Measurements from ENCODE around the gene TSPAN32. TPM values are rescaled to one million over a fixed set of nuclear protein-coding genes. Genes with fewer than 3 reads are reported as not detected.

Gene TSPAN32
- total and polyA plus RNA-seq, 2 donors (not counting 3 experiments of a cell fraction or from before 2014, with no cell fraction given), result not detected

GRCh38 chr11:2258501-2259465 is 43.0 kb upstream of the TSPAN32 start:
- no TSS peak for BruUV-seq (replicated peaks)
- Histone ChIP-seq H3K27me3 (ENCODE audit: control insufficient read depth in 2 of 2, insufficient read depth in 2 of 2, low read length in 2 of 2) (no peaks in the 10 kb centered on the region), H3K9ac (replicated peaks; ENCODE audit: extremely low read depth, insufficient read depth, low read length) (no peak overlapping the region), H3K27ac (ENCODE audit: insufficient read depth, low read depth, low read length) (no peak overlapping the region), H3K4me1 (ENCODE audit: control insufficient read depth, extremely low read depth, insufficient read depth, low read length) (no peaks in the 10 kb centered on the region), H3K9me1 (replicated peaks; ENCODE audit: control insufficient read depth, extremely low read depth, insufficient read depth, low read length) (no peaks in the 10 kb centered on the region), H3K36me3 (ENCODE audit: control insufficient read depth in 2 of 2, extremely low read depth in 1 of 2, insufficient read depth in 2 of 2, low read length in 2 of 2) (no peaks in the 10 kb centered on the region), H3K79me2 (ENCODE audit: control insufficient read depth, insufficient read depth, low read length) (no peaks in the 10 kb centered on the region), H3K4me3 (replicated peaks in 1 of 3; ENCODE audit: insufficient read depth in 1 of 3, low read depth in 1 of 3, low read length in 3 of 3) (no peak overlapping the region), H3K4me2 (ENCODE audit: insufficient read depth, low read length) (no peak overlapping the region), H3K9me3 (replicated peaks; ENCODE audit: control insufficient read depth, insufficient read depth, low read length) (no peaks in the 10 kb centered on the region), H2AFZ (ENCODE audit: low read depth, low read length) (no peak overlapping the region), H4K20me1 (replicated peaks; ENCODE audit: control insufficient read depth, extremely low read depth, insufficient read depth, low read length) (no peaks in the 10 kb centered on the region)
- no peak for FAIRE-seq
- ChIA-PET POLR2A (no interaction called here), CTCF (no interaction called here)
- dilution Hi-C loops (cut with MboI; ENCODE audit: extremely low pct_ligation_motif_present, low sequenced_read_pairs), result no loop called here
- TF ChIP-seq MYC (IDR thresholded peaks at IDR 0.05; ENCODE audit: low read depth, low read length), result no peak
- TF ChIP-seq JUN (IDR thresholded peaks at IDR 0.05; ENCODE audit: borderline replicate concordance, insufficient read depth, insufficient read length, low read depth), result no peak
- no peak for TF ChIP-seq EZH2 (IDR thresholded peaks at IDR 0.05; ENCODE audit: borderline replicate concordance, low read depth, low read length, severe bottlenecking)
- TF ChIP-seq FOS (IDR thresholded peaks at IDR 0.05; ENCODE audit: borderline replicate concordance, insufficient read depth, low read length), result no peak
- TF ChIP-seq POLR2A (IDR thresholded peaks at IDR 0.05; ENCODE audit: low read depth, low read length), result no peak
- no peak for TF ChIP-seq GATA2 (IDR thresholded peaks at IDR 0.05; ENCODE audit: insufficient read depth, insufficient read length, low read depth, low read length)
- TF ChIP-seq, protein P1, sequence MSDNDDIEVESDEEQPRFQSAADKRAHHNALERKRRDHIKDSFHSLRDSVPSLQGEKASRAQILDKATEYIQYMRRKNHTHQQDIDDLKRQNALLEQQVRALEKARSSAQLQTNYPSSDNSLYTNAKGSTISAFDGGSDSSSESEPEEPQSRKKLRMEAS (IDR thresholded peaks at IDR 0.05; ENCODE audit: insufficient read depth, insufficient read length), result no peak
- no peak for TF ChIP-seq POLR2AphosphoS5 (IDR thresholded peaks at IDR 0.05; ENCODE audit: insufficient read depth, low read depth, low read length)
- no peak for TF ChIP-seq CTCF (IDR thresholded peaks at IDR 0.05; ENCODE audit: extremely low read depth in 1 of 2, insufficient read depth in 1 of 2, low read depth in 1 of 2, low read length in 2 of 2)
- intact Hi-C loops (cut with micrococcal nuclease), result no loop called here
- no peak for DNase-seq (ENCODE audit: low read depth, low spot score)

Measured in endothelial cell of umbilical vein (primary cell).